ENCODE measurements around the gene VKORC1.

Gene VKORC1

DNA sequence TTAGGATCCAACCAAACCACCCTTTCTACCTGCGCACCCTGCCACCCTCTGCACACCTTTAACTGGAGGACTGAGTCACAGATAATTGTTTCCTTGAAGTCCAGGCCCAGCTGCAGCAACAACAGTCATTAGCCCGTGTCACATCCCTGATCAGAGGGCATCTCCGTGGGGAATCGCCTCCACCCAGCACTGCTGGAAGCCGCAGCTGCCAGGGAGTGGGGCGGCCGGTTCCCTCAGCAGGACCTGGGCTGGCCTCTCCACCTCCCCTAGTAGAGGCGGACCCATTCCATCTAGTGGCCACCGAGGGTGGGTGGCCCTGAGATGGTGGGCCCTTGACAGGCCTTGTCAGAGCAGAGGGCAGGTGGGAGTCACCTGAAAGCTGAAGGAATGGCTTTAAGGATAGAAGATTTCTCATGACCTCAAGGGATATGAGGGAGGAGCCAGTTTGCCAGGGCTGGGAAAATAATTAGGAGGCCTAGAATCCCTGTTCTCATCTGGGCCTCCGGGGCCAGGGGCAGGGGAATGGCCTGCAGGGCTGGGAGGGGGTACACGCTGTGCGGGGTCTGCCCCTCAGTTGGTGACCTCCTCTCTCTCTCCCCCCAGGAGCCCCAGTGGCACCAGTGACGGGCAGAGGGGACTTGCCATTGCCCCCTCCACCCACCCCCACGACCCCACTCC, 12.1 kb downstream of the VKORC1 start:
- DNase-seq (ENCODE audit: low spot score): no peak

DNA sequence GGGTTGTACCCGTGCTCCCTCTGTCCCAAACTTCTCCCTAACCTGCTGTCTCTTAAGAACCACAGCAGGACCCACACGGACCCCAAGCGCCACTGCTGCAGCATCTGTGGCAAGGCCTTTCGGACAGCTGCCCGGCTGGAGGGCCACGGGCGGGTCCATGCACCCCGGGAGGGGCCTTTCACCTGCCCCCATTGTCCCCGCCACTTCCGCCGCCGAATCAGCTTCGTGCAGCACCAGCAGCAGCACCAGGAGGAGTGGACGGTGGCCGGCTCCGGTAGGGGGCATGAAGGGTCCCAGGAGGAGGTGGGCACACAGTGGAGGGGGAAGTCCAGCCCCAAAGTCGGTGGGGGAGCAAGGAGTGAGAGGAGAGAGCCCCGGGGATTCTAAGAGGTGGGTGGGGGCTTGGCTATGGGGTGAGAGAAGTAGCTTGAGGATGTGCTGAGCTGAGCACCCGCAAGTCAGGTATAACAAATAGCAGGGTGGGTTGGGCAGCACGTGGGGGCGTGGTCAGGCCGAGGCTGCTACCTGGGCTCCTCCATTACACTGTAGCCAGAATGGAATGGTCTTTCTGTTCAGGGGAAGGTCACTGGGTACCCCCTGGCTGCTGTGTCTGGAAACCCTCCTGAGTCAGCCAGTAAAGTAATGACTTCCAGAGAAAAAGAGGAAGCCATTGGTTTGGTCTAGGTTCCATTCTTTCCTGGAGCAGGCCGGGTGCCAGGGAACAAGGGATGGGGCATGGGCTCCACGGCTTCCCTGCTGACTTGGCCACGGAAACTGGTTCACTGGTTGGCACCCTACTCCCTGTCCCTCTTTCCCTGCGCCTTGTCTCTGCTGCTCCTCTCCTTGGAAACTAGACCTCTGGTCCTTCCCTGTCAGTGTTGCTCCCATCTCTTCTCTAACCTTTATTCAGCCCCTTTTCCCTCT, 12.9 kb downstream of the VKORC1 start:
- DNase-seq (ENCODE audit: low spot score): no peak

DNA sequence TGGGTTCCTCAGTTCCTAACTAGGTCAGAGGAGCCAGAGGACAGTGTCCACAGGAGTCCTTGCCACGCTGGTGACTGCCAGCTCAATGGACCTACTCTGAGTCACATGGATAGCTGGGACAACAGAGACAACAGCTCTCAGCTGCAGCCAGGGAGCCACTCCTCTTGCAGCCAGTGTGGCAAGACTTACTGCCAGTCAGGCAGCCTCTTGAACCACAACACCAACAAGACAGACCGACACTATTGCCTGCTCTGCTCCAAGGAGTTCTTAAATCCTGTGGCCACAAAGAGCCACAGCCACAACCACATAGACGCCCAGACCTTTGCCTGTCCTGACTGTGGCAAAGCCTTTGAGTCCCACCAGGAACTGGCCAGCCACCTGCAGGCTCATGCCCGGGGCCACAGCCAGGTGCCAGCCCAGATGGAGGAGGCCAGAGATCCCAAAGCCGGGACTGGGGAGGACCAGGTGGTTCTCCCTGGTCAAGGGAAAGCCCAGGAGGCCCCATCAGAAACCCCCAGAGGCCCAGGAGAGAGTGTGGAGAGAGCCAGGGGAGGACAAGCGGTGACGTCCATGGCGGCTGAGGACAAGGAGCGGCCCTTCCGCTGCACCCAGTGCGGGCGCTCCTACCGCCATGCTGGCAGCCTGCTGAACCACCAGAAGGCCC, 13.7 kb downstream of the VKORC1 start:
- DNase-seq (ENCODE audit: low spot score): no peak

DNA sequence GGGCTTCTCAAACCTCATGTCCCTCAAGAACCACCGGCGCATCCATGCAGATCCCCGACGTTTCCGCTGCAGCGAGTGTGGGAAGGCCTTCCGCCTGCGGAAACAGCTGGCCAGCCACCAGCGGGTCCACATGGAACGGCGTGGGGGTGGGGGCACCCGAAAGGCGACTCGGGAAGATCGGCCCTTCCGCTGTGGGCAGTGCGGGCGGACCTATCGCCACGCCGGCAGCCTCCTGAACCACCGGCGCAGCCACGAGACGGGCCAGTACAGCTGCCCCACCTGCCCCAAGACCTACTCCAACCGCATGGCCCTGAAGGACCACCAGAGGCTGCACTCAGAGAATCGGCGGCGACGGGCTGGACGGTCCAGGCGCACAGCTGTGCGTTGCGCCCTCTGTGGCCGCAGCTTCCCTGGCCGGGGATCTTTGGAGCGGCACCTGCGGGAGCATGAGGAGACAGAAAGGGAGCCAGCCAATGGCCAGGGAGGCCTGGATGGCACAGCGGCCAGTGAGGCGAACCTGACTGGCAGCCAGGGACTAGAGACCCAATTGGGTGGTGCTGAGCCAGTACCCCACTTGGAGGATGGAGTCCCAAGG, 14.5 kb downstream of the VKORC1 start:
- no peak for DNase-seq (ENCODE audit: low spot score)

DNA sequence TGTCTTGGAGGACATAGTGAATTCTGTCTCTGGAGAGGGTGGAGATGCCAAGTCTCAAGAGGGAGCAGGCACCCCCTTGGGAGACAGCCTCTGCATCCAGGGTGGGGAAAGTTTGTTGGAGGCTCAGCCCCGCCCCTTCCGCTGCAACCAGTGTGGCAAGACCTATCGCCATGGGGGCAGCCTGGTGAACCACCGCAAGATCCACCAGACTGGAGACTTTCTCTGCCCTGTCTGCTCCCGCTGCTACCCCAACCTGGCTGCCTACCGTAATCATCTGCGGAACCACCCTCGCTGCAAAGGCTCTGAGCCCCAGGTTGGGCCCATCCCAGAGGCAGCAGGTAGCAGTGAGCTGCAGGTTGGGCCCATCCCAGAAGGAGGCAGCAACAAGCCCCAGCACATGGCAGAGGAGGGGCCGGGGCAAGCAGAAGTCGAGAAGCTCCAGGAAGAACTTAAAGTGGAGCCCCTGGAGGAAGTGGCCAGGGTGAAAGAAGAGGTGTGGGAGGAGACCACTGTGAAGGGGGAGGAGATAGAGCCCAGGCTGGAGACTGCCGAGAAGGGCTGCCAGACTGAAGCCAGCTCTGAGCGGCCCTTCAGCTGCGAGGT, 15.2 kb downstream of the VKORC1 start:
- no peak for DNase-seq (ENCODE audit: low spot score)

DNA sequence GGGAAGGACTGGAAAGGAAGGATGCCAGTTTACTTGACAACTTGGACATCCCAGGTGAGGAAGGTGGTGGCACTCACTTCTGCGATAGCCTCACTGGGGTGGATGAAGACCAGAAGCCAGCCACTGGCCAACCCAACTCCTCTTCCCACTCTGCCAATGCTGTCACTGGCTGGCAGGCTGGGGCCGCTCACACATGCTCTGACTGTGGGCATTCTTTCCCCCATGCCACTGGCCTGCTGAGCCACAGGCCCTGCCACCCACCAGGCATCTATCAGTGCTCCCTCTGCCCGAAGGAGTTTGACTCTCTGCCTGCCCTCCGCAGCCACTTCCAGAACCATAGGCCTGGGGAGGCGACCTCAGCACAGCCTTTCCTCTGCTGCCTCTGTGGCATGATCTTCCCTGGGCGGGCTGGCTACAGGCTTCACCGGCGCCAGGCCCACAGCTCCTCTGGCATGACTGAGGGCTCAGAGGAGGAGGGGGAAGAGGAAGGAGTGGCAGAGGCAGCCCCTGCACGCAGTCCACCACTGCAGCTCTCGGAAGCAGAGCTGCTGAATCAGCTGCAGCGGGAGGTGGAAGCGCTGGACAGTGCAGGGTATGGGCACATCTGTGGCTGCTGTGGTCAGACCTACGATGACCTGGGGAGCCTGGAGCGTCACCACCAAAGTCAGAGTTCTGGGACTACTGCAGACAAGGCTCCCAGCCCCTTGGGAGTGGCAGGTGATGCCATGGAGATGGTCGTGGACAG, 15.8 kb downstream of the VKORC1 start:
- DNase-seq (ENCODE audit: low spot score): no peak

DNA sequence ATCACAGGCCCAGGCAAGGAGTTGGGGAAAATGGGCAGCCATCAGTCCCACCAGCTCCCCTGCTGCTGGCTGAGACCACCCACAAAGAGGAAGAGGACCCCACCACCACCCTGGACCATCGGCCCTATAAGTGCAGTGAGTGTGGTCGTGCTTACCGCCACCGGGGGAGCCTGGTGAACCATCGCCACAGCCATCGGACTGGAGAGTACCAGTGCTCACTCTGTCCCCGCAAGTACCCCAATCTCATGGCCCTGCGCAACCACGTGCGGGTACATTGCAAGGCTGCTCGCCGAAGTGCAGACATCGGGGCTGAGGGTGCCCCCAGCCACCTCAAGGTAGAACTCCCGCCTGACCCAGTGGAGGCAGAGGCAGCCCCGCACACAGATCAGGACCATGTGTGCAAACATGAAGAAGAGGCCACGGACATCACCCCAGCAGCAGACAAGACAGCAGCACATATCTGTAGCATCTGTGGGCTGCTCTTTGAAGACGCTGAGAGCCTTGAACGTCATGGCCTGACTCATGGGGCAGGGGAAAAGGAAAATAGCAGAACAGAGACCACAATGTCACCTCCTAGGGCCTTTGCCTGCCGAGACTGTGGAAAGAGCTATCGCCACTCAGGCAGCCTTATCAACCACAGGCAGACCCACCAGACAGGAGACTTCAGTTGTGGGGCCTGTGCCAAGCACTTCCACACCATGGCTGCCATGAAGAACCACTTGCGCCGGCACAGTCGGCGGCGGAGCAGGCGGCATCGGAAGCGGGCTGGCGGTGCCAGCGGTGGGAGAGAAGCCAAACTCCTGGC, 16.8 kb downstream of the VKORC1 start:
- DNase-seq (ENCODE audit: low spot score): no peak

DNA sequence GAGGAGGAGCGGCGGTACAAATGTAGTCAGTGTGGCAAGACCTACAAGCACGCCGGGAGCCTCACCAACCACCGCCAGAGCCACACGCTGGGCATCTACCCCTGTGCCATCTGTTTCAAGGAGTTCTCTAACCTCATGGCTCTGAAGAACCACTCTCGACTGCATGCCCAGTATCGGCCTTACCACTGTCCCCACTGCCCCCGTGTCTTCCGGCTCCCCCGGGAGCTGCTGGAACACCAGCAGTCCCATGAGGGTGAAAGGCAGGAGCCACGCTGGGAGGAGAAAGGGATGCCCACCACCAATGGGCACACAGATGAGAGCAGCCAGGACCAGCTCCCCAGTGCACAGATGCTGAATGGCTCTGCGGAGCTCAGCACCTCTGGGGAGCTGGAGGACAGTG, 17.6 kb downstream of the VKORC1 start:
- DNase-seq (ENCODE audit: low spot score): no peak

DNA sequence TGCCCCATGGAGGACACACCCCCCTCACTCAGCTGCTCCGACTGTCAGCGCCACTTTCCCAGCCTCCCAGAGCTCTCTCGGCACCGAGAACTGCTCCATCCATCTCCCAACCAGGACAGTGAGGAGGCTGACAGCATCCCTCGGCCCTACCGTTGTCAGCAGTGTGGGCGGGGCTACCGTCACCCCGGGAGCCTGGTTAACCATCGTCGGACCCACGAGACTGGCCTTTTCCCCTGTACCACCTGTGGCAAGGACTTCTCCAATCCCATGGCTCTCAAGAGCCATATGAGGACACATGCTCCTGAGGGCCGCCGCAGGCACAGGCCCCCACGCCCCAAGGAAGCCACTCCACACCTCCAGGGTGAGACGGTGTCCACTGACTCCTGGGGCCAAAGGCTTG, 18.3 kb downstream of the VKORC1 start:
- no peak for DNase-seq (ENCODE audit: low spot score)

DNA sequence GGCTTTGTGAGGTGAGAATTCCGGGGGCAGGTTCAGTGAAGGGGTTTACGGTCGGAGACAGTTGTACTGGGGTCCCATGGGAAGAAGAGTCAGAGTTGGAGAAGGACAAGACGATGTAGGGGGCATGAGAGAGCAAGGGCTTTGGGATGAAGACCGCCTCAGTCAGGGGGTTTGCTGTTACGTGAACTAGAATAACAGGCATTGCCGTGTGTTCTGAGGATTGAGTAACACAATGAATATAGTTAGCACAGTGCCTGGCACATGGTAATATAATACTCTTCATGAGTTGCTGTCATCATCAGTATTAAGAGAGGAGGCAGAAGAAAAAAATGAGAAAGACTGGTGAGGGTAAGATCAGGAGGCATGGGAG, 19.8 kb downstream of the VKORC1 start:
- DNase-seq (ENCODE audit: low spot score): no peak

DNA sequence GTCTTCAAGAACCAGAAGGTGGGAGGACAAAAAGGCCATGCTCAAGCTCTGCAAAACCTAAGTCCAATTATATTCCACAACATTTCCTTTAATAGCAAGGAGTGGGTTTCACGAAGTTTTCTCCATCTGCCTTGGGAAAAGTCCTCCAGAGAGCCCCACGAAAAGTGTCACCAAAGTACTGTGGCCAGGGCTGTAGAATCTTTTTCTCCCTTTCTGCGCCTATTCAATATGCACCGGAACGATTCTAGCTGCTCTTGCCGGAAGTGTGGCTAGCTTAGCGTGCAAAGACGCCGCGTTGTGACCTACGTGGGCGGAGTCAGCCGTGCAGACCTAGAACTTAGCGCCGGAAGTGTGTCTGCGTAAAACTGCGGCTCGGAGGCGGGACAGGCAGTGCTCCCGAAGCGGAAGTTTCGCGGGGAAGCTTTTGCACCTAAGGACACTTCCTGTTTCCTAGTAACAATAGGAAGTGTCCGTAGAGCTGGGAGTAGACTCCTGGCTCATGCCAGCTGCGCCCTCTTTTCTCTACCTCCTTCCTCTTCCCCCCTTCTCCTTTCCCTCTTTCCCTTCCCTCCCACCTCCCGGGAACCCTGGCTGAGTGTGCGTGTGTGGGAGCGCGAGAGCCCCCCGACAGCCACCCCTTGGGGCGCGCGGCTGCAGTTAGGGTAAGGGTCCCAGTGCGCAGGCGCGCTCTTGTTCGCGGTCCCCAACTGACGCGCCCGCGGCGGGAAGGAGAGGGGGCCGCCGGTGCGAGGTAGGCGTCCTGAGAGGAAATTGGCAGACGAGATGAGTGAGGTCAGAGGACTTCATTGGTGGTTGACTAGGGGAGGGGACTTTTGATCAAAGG, 20.4 kb downstream of the VKORC1 start, which contains the start of the genes ZNF646 and ZNF668:
Gene ZNF646 (plus strand): TSS at position 453 of the 844 bp plus-strand sequence. CDS start 1,903 bp downstream, outside the sequence.
Gene ZNF668 (minus strand): TSS at position 271 of the 844 bp plus-strand sequence. CDS start 9,781 bp downstream, outside the sequence.
- DNase-seq (ENCODE audit: low spot score): peak; percentile 99

DNA sequence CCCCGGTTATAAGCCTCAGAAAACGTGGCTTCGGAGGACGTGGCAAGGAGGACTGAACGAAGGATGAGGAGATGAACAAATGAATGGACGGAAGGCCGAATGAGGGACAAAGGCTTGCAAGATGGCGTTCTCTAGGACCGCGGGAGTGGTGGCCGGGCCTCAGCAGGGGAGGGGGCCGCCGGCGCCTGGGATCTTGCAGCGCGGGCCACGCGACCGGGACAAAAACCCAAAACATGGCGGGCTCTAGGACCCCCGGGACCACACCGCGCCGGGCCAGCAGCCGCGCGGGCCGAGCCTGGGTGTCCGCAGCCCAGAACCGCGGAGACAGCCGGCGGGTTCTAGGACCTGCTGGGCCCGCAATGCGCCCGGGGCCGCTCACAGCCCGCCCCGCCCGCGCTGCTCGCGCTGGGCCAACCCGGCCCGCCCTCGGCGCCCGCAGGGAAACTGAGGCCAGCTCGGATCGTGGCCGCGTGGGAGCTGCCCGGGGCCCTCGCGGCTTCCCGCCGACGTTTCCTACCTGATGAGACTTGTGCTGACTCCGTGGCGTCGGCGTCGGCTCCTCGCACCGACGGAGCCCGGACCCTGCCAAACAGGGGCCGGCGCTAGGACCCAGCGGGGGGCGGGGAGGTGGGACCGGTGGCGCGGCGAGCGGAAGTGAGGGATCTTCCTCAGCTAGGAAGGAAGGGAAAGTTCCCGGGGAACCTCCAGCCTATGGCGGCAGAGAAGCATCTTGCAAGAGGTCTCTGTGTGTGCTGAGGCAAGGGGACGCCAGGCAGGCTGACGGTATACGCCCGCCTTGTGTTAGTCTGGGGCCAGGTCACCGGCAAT, 21.2 kb downstream of the VKORC1 start:
- DNase-seq (ENCODE audit: low spot score): peak; percentile 85

DNA sequence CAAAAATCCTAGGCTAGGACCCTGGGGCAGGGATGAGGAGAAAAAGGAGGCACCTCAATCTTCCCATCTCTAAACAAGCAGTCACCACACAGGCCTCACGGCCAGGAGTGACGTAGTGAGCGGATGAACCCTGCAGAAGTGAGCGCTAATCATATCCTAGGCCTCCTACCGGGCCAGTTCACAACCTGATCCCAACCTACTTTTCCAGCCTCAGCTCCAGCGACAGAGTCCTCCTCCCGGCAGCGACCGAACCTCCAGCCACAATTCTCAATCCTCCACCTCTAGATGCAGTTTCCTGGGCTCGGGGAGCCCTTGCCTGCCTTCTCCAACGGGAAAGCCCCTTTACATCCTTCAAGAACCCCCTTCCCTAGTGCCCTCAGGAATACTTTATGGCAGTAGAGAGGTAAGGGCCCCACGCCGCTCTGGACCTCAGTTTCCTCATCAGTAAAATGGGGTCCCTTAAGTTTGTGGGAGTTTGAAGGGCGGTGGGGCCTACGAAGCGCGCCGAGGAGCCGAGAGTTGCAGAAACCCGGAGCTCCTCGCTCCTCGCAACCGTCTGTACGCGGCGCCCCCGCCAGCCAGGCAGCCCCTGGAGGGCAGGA, 22.0 kb downstream of the VKORC1 start:
- DNase-seq (ENCODE audit: low spot score): peak; percentile 61

DNA sequence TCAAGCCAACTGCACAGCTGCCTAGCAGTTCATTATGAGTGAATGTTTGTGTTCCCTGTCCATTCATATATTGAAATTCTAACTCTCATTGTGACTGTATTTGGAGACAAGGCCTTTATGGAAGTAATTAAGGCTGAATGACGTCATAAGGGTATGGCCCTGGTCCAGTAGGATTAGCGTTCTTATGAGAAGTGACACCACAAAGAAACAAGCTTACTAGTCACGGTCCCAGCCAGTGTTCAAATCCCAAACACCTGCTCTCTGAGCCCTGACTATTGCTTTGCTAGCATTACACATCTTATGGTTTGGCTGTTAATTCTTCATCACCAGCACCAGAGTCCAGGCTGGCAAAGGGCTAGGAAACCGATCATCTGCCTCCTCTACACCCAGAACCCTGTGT, 22.7 kb downstream of the VKORC1 start:
- no peak for DNase-seq (ENCODE audit: low spot score)

DNA sequence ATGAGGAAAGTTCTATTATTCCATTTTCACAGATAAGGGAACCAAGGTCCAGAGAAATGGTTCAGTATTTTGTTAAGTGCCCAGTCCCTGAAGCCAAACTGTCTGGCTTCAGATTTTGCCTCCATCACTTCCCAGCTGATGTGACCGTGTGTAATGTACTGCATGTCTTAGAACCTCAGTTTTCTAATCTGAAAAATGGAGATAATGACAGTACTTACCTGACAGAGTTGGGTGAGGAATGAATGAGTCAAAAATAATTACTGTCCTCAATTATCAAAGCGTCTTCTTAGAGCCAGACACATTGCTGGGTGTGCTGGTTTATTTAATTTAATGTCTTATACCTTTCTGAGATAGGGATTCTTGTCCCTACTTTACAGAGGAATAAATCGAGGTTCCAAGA, 27.3 kb downstream of the VKORC1 start:
- DNase-seq (ENCODE audit: low spot score): no peak

DNA sequence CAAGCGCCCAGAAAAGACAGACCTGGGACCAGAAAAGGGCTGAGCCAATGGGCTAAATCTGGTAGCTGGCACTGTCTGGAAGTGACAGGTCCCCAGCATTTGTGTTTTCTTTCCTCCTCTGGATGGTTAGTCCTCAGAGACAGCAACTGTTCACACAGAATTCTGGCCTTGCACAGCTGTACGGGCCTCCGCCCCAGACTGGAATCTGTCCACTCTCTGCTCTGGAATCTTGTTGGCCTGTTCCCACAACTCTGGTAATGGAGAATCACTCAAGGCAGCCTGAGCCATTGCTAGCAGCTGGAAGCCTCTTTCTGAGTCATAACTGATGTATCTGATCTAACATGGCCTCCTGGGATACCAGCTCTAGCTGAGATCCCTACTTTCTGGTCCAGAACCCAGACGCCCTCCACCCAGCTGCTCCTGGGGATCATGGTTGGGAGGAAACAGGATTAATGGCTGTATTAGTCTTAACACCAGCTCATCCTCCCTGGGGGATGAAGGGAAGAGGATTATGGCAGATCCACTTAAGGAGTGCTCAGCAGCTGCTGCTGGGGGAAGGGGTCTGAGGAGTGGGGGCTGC, 29.6 kb downstream of the VKORC1 start:
- no peak for DNase-seq (ENCODE audit: low spot score)

DNA sequence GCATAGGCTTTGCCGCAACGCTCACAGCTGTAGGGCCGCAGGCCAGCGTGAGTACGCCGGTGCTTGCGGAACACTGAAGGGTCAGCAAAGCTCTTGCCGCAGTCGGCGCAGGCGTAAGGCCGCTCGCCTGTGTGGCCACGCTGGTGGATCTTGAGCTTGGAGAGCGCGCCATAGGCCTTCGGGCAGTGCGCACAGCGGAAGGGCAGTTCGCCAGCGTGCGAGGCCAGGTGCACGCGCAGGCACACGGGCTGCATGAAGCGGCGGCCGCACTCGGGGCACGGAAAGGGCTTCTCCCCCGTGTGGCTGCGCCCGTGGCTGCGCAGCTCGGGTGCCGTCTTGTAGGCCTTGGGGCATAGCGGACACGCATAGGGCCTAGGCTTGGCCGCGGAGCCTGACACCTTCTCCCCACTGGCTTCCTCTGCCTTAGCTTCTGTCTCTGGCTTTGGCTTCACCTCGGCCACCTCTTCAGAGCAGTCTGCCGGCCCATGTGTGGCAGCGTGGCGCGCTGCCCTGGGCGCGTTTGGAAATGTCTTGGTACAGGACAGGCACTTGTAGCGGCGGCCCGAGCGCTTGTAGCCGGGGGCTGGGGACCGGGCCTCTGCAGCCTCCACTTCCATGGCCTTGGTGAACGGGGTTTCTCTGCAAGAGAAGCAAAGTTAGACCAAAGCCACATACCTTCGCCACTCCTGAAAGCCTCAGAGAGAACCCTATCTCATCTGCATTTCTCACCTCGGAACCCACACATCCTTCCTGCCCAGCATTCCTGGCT, 30.6 kb downstream of the VKORC1 start:
- DNase-seq (ENCODE audit: low spot score): no peak

Measured in NAMALWA (cell line).